Measurements from ENCODE around the gene UROC1.

GRCh38 chr3:126493051-126493450, 24.5 kb downstream of the UROC1 start:
- TF ChIP-seq POLR2AphosphoS5 (IDR thresholded peaks at IDR 0.05; ENCODE audit: low read depth) (no peak), CTCF (conservative IDR thresholded peaks at IDR 0.05; ENCODE audit: low read depth in 2 of 2) (no peak), EZH2 (IDR thresholded peaks at IDR 0.05; ENCODE audit: low read depth, unreplicated experiment) (no peak), EZH2phosphoT487 (IDR thresholded peaks at IDR 0.05; ENCODE audit: unreplicated experiment) (no peak), REST (IDR thresholded peaks at IDR 0.05; ENCODE audit: unreplicated experiment) (no peak), CREB1 (CRISPR knock-in tag; IDR thresholded peaks at IDR 0.05; ENCODE audit: low read depth) (no peak), JUNB (IDR thresholded peaks at IDR 0.05; ENCODE audit: unreplicated experiment) (no peak), ZNF331 (CRISPR knock-in tag; IDR thresholded peaks at IDR 0.05; ENCODE audit: low read depth) (no peak), ZNF114 (CRISPR knock-in tag; IDR thresholded peaks at IDR 0.05) (no peak), STAT1 (IDR thresholded peaks at IDR 0.05; ENCODE audit: unreplicated experiment) (no peak)
